ENCODE measurements around the gene DVL3.
"Not testable (repeated sequence)": the region's sequence is repeated elsewhere in the genome, so short reads cannot be mapped to it uniquely, and the experiment has no call there.

Gene DVL3

DNA sequence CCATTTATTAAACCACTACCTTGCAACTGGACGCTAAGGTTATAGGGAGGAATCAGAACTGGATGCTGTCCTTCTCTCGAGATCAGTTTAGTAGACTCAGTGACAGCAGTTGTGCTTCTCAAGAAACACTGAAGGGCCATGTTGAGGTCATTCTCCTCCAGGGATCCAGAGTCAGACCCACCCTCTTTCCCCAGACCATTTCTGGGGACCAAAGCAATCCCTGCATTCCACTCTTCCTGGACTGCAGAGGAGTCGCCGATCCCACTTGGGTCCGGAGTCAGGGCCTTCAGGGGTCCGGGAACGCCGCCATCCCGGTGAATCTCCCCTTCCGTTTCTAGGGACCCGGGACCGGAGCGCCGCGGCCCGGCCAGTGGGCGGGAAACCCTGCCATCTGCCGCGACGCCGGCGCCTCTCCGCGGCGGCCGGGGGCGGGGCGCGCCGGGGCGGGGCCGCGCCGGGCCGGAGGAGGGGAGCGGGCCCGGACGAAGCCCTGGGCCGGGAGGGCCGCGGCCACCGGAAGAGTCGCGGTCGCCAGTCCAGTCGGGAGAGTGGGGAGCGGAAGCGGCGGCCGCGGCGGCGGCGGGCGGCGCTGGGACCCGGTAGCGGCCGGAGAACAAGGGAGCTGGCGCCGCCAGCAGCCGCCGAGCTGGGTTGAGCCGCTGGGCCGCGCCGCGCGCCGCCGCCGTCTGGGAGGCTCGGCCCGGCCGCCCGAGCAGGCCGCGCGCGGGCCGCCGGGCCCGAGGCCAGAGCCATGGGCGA lies at the start of gene DVL3:
Gene DVL3 (plus strand): TSS at position 493 of the 759 bp plus-strand sequence. CDS start 259 bp downstream, at position 752.
- no peak for DNase-seq (ENCODE audit: low read depth)
- in situ Hi-C loops (cut with HindIII; ENCODE audit: low sequenced_read_pairs), result no loop called here
- H3K4me3 ChIP-seq (ENCODE audit: low read depth, low read length), result peak within 1 kb of the TSS; percentile 84
- TF ChIP-seq, protein P1, sequence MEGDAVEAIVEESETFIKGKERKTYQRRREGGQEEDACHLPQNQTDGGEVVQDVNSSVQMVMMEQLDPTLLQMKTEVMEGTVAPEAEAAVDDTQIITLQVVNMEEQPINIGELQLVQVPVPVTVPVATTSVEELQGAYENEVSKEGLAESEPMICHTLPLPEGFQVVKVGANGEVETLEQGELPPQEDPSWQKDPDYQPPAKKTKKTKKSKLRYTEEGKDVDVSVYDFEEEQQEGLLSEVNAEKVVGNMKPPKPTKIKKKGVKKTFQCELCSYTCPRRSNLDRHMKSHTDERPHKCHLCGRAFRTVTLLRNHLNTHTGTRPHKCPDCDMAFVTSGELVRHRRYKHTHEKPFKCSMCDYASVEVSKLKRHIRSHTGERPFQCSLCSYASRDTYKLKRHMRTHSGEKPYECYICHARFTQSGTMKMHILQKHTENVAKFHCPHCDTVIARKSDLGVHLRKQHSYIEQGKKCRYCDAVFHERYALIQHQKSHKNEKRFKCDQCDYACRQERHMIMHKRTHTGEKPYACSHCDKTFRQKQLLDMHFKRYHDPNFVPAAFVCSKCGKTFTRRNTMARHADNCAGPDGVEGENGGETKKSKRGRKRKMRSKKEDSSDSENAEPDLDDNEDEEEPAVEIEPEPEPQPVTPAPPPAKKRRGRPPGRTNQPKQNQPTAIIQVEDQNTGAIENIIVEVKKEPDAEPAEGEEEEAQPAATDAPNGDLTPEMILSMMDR (IDR thresholded peaks at IDR 0.05; ENCODE audit: low read depth, low read length, missing control alignments), result no peak

DNA sequence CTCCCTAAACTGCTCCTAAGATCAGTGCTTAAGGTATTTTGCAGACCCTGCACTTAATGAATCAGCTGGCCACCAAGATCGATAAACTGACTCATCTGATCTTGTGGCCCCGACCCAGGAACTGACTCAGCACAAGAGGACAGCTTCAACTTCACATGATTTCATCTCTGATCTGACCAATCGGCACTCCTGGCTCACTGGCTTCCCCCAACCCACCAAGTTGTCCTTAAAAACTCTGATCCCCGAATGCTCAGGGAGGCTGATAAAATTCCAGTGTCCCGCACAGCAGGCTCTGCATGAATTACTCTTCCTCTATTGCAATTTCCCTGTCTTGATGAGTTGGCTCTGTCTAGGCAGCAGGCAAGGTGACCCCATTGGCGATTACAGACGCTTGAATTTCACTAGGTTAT lies 44.9 kb upstream of the DVL3 start:
- H3K4me3 ChIP-seq (ENCODE audit: low read depth, low read length), result no peak overlapping the region
- in situ Hi-C loops (cut with HindIII; ENCODE audit: low sequenced_read_pairs), result no loop called here
- TF ChIP-seq, protein P1 (IDR thresholded peaks at IDR 0.05; ENCODE audit: low read depth, low read length, missing control alignments), result no peak
- DNase-seq (ENCODE audit: low read depth), result no peak

DNA sequence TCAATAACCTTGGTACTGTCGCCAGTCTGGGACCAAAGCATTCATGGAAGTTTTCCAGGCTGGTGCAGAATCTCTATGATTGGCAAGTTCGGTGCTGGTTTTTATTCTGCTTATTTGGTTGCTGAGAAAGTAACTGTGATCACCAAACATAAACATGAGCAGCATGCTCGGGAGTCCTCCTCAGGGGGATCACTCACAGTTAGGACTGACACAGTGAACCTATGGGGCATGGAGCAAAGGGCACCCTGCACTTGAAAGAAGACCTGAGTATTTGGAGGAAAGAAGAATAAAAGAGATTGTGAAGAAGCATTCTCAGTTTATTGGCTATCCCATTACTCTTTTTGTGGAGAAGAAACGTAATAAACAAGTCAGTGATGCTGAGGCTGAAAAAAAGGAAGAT lies 39.2 kb upstream of the DVL3 start:
- TF ChIP-seq, protein P1 (IDR thresholded peaks at IDR 0.05; ENCODE audit: low read depth, low read length, missing control alignments), result no peak
- in situ Hi-C loops (cut with HindIII; ENCODE audit: low sequenced_read_pairs), result no loop called here
- H3K4me3 ChIP-seq (ENCODE audit: low read depth, low read length), result no peak overlapping the region
- DNase-seq (ENCODE audit: low read depth), result no peak

DNA sequence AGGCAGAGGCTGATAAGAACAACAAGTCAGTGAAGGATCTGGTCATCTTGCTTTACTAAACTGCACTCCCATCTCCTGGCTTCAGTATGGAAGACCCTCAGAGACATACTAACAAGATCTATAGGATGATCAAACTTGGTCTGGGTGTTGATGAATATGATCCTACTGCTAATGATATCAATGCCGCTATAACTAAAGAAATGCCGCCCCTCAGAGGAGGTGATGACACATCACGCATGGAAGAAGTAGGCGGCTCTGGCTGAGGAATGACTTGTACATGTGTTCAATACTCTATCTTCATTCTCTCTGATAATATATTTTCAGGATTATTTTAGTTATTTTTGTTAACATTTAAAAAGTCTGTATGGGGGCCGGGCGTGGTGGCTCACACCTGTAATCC lies 37.5 kb upstream of the DVL3 start:
- in situ Hi-C loops (cut with HindIII; ENCODE audit: low sequenced_read_pairs), result no loop called here
- no peak overlapping the region for H3K4me3 ChIP-seq (ENCODE audit: low read depth, low read length)
- TF ChIP-seq, protein P1 (IDR thresholded peaks at IDR 0.05; ENCODE audit: low read depth, low read length, missing control alignments), result no peak
- no peak for DNase-seq (ENCODE audit: low read depth)

DNA sequence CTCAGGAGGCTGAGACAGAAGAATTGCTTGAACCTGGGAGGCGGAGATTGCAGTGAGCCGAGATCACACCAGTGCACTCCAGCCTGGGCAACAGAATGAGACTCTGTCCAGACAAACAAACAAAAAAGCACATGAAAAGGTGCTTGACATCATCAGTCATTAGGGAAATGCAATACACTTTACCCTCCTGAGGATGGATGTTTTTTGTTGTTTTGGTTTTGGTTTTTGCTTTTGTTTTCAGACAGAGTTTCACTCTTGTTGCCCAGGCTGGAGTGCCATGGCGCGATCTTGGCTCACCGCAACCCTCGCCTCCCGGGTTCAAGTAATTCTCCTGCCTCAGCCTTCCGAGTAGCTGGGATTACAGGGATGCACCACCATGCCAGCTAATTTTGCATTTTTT lies 34.1 kb upstream of the DVL3 start:
- H3K4me3 ChIP-seq (ENCODE audit: low read depth, low read length); DNase-seq (ENCODE audit: low read depth); in situ Hi-C loops (cut with HindIII; ENCODE audit: low sequenced_read_pairs): not testable (repeated sequence)

DNA sequence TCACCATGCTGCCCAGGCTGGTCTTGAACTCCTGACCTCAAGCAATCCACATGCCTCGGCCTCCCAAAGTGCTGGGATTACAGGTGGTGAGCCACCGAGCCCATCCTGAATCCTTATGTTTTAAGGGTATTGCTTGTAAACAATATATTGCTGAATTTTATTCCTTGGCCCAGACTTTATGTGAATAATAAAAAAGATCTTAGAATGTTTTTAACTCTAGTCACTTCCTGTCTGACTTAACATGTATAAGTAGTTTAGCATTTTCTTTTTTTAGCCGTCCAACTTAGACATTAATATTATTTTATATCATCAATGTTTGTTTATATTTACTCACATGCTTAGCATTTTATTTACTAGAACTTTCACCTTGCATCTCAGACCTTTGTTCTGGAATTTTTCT lies 29.2 kb upstream of the DVL3 start:
- H3K4me3 ChIP-seq (ENCODE audit: low read depth, low read length), result no peak overlapping the region
- DNase-seq (ENCODE audit: low read depth), result no peak
- TF ChIP-seq, protein P1 (IDR thresholded peaks at IDR 0.05; ENCODE audit: low read depth, low read length, missing control alignments), result no peak
- in situ Hi-C loops (cut with HindIII; ENCODE audit: low sequenced_read_pairs), result no loop called here

DNA sequence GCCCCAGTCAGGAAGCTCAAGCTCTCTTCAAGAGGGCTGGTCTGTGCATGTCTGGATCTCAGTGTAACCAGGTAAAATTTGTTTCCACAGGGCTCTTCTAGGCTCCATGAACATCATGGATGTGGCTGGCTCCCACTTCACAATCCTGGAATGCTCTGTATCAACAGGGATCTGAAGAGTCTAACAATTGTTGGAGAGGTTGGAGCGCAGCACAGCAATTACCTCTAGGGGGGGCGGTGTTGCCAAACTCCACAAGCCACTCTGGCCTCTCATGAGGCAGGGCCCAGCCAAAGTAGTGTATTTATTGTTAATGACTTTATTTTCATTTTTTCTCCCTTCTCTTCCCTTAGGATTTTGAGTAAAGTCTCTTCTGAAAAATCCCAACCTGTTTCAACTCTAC lies 26.2 kb upstream of the DVL3 start:
- no peak overlapping the region for H3K4me3 ChIP-seq (ENCODE audit: low read depth, low read length)
- in situ Hi-C loops (cut with HindIII; ENCODE audit: low sequenced_read_pairs), result no loop called here
- TF ChIP-seq, protein P1 (IDR thresholded peaks at IDR 0.05; ENCODE audit: low read depth, low read length, missing control alignments), result peak; percentile 41
- DNase-seq (ENCODE audit: low read depth), result no peak

Data from astrocyte of the cerebellum (primary cell).